Loucy (cell line): ENCODE measurements around the gene SLC19A1.

Source experiments
- H2AFZ ChIP-seq: fragments of 200-600 bp; sonication (generic); 2 replicates; pipeline ENCODE4 v1.6.0; 2016; ENCODE audit warnings: antibody characterized with exemption, mild to moderate bottlenecking, low read length, moderate library complexity
- H3F3A ChIP-seq: fragments of 200-600 bp; 2 replicates; pipeline ENCODE4 v1.6.0; 2016; ENCODE audit warnings: antibody characterized with exemption, low read depth, mild to moderate bottlenecking
- H3K27me3 ChIP-seq: fragments of 200-600 bp; sonication (generic); 2 replicates; pipeline ENCODE4 v1.6.1; 2014; ENCODE audit warnings: low read length, mild to moderate bottlenecking; ENCODE audit not compliant: insufficient read depth, poor library complexity, severe bottlenecking
- H3K36me3 ChIP-seq: fragments of 200-600 bp; sonication (generic); 2 replicates; pipeline ENCODE4 v1.6.1; 2016; ENCODE audit warnings: low read length; ENCODE audit not compliant: insufficient read depth
- H3K4me1 ChIP-seq: fragments of 200-600 bp; sonication (generic); 2 replicates; pipeline ENCODE4 v1.5.1; 2014; ENCODE audit warnings: low read length, mild to moderate bottlenecking; ENCODE audit not compliant: insufficient read depth, poor library complexity, severe bottlenecking
- H3K4me2 ChIP-seq: fragments of 200-600 bp; sonication (generic); 2 replicates; pipeline ENCODE4 v1.6.0; 2014; ENCODE audit warnings: antibody characterized with exemption, low read length, low read depth, mild to moderate bottlenecking; ENCODE audit not compliant: poor library complexity, severe bottlenecking
- H3K4me3 ChIP-seq: fragments of 200-600 bp; sonication (generic); 2 replicates; pipeline ENCODE4 v1.5.1; 2014; ENCODE audit warnings: low read length, mild to moderate bottlenecking, mixed read lengths; ENCODE audit not compliant: poor library complexity, severe bottlenecking
- H3K79me2 ChIP-seq: fragments of 200-600 bp; sonication (generic); 2 replicates; pipeline ENCODE4 v1.6.1; 2014; ENCODE audit warnings: low read length; ENCODE audit not compliant: insufficient read depth
- H3K9ac ChIP-seq: fragments of 200-600 bp; sonication (generic); 2 replicates; pipeline ENCODE4 v1.6.0; 2014; ENCODE audit warnings: mild to moderate bottlenecking, low read depth, low read length, moderate library complexity; ENCODE audit not compliant: poor library complexity, severe bottlenecking
- H3K9me2 ChIP-seq: fragments of 200-600 bp; sonication (generic); replicated peaks from 2 replicates; pipeline ENCODE4 v1.6.1; 2016; ENCODE audit warnings: low read depth, low read length, mixed read lengths
- H3K9me3 ChIP-seq: fragments of 200-600 bp; sonication (generic); 2 replicates; pipeline ENCODE4 v1.6.1; 2014; ENCODE audit warnings: mild to moderate bottlenecking, antibody characterized with exemption, low read length, low read depth; ENCODE audit not compliant: insufficient read depth
- H4K20me1 ChIP-seq: fragments of 200-600 bp; sonication (generic); 2 replicates; pipeline ENCODE4 v1.6.0; 2014; ENCODE audit warnings: antibody characterized with exemption, low read length, mild to moderate bottlenecking; ENCODE audit not compliant: insufficient read depth, poor library complexity, severe bottlenecking
- CTCF ChIP-seq: fragments of 200-600 bp; sonication (generic); conservative IDR thresholded peaks from 2 replicates; pipeline ENCODE4 v1.5.1; 2014; ENCODE audit warnings: mild to moderate bottlenecking, antibody characterized with exemption, low read length
- EZH2phosphoT487 ChIP-seq: fragments of 200-600 bp; IDR thresholded peaks from 2 replicates; pipeline ENCODE4 v1.6.1; 2018; ENCODE audit warnings: antibody characterized with exemption, mild to moderate bottlenecking, moderate library complexity, borderline replicate concordance

SLC19A1 gene

GRCh38 chr21:45578811-45579381 lies 36.7 kb upstream of the SLC19A1 start:
- Histone ChIP-seq H3K4me1 (no peaks in the 10 kb centered on the region), H3K4me3 (no peak overlapping the region), H3F3A (no peaks in the 10 kb centered on the region), H2AFZ (no peak overlapping the region), H3K4me2 (no peak overlapping the region), H3K9me3 (no peaks in the 10 kb centered on the region; the same call in 1 of the 2 replicates), H3K27me3 (no peaks in the 10 kb centered on the region), H3K36me3 (no peaks in the 10 kb centered on the region), H3K9me2 (no peaks in the 10 kb centered on the region), H4K20me1 (no peaks in the 10 kb centered on the region), H3K79me2 (no peaks in the 10 kb centered on the region), H3K9ac (no peak overlapping the region)
- TF ChIP-seq EZH2phosphoT487 = no peak
- no peak for TF ChIP-seq CTCF

GRCh38 chr21:45578176-45578801 lies 36.0 kb upstream of the SLC19A1 start:
- H3K9me2 ChIP-seq = no peaks in the 10 kb centered on the region
- TF ChIP-seq EZH2phosphoT487 (no peak), CTCF (no peak)
- no peak overlapping the region for H3K9ac ChIP-seq
- no peaks in the 10 kb centered on the region for H4K20me1 ChIP-seq
- H3K9me3 ChIP-seq = no peaks in the 10 kb centered on the region; the same call in 1 of the 2 replicates
- no peak overlapping the region for H2AFZ ChIP-seq
- no peaks in the 10 kb centered on the region for H3F3A ChIP-seq
- H3K79me2 ChIP-seq = no peaks in the 10 kb centered on the region
- no peaks in the 10 kb centered on the region for H3K4me1 ChIP-seq
- no peak overlapping the region for H3K4me3 ChIP-seq
- no peak overlapping the region for H3K4me2 ChIP-seq
- H3K36me3 ChIP-seq = no peaks in the 10 kb centered on the region
- H3K27me3 ChIP-seq = no peaks in the 10 kb centered on the region

- Histone ChIP-seq H3K9ac (no peak overlapping the region), H3K4me2 (no peak overlapping the region), H3F3A (no peaks in the 10 kb centered on the region), H3K27me3 (no peaks in the 10 kb centered on the region), H2AFZ (no peak overlapping the region), H3K9me3 (no peaks in the 10 kb centered on the region; the same call in 1 of the 2 replicates), H3K9me2 (no peaks in the 10 kb centered on the region), H3K36me3 (no peaks in the 10 kb centered on the region), H3K4me1 (no peaks in the 10 kb centered on the region), H3K79me2 (no peaks in the 10 kb centered on the region), H4K20me1 (no peaks in the 10 kb centered on the region), H3K4me3 (no peak overlapping the region)
- no peak for TF ChIP-seq CTCF
Observed at GRCh38 chr21:45577801-45578175, 35.5 kb upstream of the SLC19A1 start.
